GM18909 (cell line): ENCODE data around the gene RLN3.
A peak's percentile ranks its signal among the peaks of the same experiment; 100 is the strongest.

Experiments
- ATAC-seq: cut with Tn5 transposase; IDR thresholded peaks from one replicate; pipeline ENCODE4 v1.9.1; 2021; ENCODE audit warnings: mild to moderate bottlenecking; ENCODE audit not compliant: unreplicated experiment, poor library complexity

The RLN3 gene

GRCh38 chr19:14072535-14073260 is 44.8 kb downstream of the RLN3 start, which contains the start of gene MISP3:
TSS of gene MISP3 (plus strand) at chr19:14072786. CDS start at chr19:14073310, 524 bp downstream.
- ATAC-seq, result peak; percentile 34

DNA sequence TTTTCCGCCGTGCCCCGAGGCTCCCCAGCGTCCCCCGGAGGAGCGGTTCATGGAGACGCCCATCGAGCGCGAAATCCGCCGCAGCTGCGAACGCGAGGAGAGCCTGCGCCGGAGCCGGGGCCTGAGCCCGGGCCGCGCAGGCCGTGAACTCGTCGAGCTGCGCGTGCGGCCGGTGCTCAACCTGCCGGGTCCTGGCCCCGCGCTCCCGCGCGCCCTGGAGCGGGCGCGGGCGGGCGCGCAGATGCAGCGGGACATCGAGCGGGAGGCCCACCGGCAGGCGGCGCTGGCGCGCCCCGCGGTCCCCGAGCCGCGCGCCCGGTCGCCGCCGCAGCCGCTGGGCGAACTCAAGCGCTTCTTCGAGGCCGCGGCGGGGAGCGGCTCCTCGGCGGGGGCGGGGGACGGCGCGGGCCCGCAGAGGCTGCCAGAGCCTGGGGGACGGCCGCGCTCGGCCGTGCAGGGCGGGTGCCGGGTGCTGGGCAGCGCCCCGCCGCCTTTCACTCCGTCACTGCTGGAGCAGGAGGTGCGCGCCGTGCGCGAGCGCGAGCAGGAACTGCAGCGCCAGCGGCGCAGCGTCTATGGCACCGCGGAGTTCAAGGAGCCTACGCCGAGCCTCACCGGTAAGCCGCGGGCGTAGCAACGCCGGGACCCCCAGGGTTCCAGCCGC is 45.4 kb downstream of the RLN3 start:
- peak; percentile 67 for ATAC-seq

- ATAC-seq, result peak; percentile 3
These were observed 46.2 kb downstream of the RLN3 start for GRCh38 chr19:14073925-14074838.

- no peak for ATAC-seq
These were observed 50.5 kb downstream of the RLN3 start for GRCh38 chr19:14078411-14078810.
